ENCODE results near the gene PROK2.
A peak's percentile ranks its signal among the peaks of the same experiment; 100 is the strongest.

The PROK2 gene

DNA sequence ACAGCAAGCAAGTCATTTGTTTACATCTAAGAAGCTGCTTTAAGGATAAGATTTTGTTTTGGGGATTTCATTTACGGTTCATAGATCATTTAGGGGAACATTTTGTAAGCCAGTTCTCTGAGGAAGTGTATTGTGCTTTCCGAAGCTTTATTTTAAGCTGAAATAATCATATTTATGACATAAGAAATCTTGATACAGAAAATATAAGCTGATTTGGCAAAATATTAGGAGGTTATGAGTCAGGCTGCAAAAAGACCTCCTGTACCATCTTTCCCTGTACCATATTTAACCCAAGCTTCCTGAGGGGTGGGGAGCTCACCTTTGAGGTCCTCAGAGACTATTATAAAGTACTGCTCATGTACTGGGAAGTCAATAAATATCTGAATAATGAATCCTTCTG, 51.6 kb downstream of the PROK2 start:
- no peak overlapping the region for H3K4me3 ChIP-seq (ENCODE audit: low read depth, low read length)
- TF ChIP-seq, protein P1, sequence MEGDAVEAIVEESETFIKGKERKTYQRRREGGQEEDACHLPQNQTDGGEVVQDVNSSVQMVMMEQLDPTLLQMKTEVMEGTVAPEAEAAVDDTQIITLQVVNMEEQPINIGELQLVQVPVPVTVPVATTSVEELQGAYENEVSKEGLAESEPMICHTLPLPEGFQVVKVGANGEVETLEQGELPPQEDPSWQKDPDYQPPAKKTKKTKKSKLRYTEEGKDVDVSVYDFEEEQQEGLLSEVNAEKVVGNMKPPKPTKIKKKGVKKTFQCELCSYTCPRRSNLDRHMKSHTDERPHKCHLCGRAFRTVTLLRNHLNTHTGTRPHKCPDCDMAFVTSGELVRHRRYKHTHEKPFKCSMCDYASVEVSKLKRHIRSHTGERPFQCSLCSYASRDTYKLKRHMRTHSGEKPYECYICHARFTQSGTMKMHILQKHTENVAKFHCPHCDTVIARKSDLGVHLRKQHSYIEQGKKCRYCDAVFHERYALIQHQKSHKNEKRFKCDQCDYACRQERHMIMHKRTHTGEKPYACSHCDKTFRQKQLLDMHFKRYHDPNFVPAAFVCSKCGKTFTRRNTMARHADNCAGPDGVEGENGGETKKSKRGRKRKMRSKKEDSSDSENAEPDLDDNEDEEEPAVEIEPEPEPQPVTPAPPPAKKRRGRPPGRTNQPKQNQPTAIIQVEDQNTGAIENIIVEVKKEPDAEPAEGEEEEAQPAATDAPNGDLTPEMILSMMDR (IDR thresholded peaks at IDR 0.05; ENCODE audit: low read depth, low read length, missing control alignments) = no peak
- no peak for DNase-seq (ENCODE audit: low read depth)

- H3K4me3 ChIP-seq (ENCODE audit: low read depth, low read length) = no peak overlapping the region
- TF ChIP-seq, protein P1 (IDR thresholded peaks at IDR 0.05; ENCODE audit: low read depth, low read length, missing control alignments) = no peak
- no peak for DNase-seq (ENCODE audit: low read depth)
These were observed 52.3 kb downstream of the PROK2 start for GRCh38 chr3:71732637-71733036.

DNA sequence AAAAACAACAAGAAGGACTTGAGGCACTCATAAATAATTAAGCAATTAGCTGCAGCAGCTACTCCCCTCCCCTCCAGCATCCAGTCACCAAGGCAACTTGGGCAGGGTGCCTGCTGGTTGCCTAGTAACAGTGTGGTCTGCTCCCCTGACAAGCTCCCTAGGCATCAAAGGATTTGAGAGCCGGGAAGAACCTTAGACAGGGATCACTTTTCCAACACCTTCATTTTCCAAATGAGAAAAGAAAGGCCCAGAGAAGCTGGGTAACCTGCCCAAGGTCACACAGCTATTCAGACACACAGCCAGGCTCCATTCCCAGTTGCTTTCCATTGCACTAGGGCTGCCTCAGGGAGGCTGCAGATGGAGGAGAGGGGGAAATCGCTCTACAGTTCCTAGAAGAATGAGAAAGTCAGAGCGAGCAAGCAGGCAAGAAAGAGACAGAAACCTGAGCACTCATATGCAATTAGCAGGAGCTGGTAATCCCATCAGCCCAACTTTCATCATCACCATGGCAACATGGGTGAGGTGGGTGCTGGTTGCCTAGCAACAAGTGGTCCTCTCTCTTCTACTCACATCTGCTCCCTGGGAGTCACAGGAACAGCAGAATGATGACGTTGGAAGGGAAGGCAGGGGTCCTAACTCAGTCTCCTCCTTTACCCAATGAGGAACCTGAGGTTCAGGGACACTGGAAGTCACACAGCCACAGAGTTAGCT, 56.2 kb downstream of the PROK2 start:
- TF ChIP-seq, protein P1 (IDR thresholded peaks at IDR 0.05; ENCODE audit: low read depth, low read length, missing control alignments) = peak; percentile 11
- H3K4me3 ChIP-seq (ENCODE audit: low read depth, low read length) = no peak overlapping the region
- DNase-seq (ENCODE audit: low read depth) = no peak

DNA sequence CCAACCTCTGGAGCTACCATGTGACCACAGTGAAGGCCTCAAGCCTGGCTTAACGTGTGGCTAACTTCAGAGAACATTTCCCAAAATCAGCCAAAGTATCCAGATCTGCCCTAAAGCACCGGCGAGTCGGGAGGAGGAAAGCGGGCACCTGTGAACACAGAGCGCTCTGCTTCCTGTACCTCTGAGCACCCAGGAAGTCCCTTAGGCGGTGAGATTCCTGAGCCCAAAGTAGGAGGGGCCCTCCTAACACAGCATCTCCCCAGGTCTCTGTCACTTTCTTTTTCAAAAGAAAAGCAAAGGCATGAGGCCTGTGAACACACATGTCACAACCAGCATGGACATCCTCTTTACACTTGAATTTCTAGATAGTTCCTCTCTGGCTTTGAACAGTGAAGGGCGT, 58.8 kb downstream of the PROK2 start:
- H3K4me3 ChIP-seq (ENCODE audit: low read depth, low read length) = no peak overlapping the region
- TF ChIP-seq, protein P1 (IDR thresholded peaks at IDR 0.05; ENCODE audit: low read depth, low read length, missing control alignments) = no peak
- no peak for DNase-seq (ENCODE audit: low read depth)

DNA sequence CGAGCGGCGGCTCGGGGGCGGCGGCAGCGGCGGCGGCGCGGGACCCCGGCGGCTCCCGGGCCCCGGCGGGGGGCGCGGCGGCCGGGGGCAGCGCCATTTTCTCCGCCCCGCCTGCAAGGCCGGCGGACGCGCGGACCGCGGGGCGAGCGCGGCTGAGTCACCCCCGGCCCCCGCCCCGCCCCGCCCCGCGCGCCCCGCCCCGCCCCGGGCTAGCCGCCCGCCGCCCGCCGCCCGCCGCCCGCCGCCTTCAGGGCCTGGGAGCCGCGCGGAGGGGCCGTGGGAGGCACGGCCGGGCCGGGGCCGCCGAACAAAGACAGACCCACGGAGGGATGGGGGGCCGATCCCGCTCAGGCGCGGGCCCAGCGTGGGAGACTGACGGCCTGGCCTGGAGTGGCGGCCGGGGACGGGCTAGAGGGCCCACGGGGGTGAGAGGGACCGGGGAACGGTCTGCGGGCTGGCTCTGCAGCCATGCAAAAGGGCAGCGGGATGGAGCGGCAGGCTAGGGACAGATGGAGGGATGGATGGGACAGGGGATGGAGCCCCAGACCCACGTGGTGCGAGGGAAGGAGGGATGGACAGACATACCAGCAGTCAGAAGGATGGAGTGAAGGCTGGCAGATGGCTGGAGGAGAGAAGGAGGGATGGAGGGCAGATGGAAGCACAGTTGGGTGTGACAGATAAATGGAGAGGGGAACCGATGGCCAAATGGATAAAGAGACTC, 59.5 kb downstream of the PROK2 start, which contains the start of gene EIF4E3:
EIF4E3 (minus strand) TSS at position 132 of the 721 bp plus-strand sequence; CDS start at position 97, 35 bp downstream.
- TF ChIP-seq, protein P1 (IDR thresholded peaks at IDR 0.05; ENCODE audit: low read depth, low read length, missing control alignments) = no peak
- peak within 1 kb of the TSS; percentile 64 for H3K4me3 ChIP-seq (ENCODE audit: low read depth, low read length)
- DNase-seq (ENCODE audit: low read depth) = no peak

- peak overlapping the region; percentile 64 for H3K4me3 ChIP-seq (ENCODE audit: low read depth, low read length)
- TF ChIP-seq, protein P1 (IDR thresholded peaks at IDR 0.05; ENCODE audit: low read depth, low read length, missing control alignments) = no peak
- no peak for DNase-seq (ENCODE audit: low read depth)
These were observed 60.2 kb downstream of the PROK2 start for GRCh38 chr3:71724584-71725270.
